WI38 (cell line): ENCODE results near the gene ISM2.

ENCODE experiments used
- H3K4me3 ChIP-seq: 2 replicates; pipeline ENCODE4 v1.5.1; 2011; ENCODE audit warnings: low read depth, mild to moderate bottlenecking, control low read depth, low read length
- TF ChIP-seq, protein P1 (sequence below): IDR thresholded peaks from 2 replicates; pipeline ENCODE4 v1.5.1; 2012; ENCODE audit warnings: low read depth, mild to moderate bottlenecking, control low read depth, low read length

ISM2 gene

DNA sequence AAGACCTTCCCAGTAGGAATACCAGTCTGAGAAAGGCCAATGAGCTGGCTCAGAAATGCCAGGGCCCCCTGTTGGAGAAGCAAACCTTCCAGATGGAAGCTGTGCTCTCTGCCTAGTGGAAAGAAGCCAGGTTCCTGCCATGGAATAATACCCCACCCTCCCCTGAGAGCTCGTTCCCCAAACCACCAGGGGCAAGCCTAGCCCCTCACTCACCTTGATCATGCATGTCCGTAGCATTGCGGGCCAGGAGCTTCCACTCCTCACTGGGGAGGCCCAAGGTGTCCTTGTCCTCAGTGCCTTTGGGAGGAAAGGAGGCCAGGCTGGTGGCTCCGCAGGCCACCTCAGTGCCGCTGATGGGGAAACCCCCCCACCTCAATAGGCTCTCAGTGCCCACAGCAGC lies 20.6 kb downstream of the ISM2 start:
- H3K4me3 ChIP-seq, result no peak overlapping the region
- TF ChIP-seq, protein P1, sequence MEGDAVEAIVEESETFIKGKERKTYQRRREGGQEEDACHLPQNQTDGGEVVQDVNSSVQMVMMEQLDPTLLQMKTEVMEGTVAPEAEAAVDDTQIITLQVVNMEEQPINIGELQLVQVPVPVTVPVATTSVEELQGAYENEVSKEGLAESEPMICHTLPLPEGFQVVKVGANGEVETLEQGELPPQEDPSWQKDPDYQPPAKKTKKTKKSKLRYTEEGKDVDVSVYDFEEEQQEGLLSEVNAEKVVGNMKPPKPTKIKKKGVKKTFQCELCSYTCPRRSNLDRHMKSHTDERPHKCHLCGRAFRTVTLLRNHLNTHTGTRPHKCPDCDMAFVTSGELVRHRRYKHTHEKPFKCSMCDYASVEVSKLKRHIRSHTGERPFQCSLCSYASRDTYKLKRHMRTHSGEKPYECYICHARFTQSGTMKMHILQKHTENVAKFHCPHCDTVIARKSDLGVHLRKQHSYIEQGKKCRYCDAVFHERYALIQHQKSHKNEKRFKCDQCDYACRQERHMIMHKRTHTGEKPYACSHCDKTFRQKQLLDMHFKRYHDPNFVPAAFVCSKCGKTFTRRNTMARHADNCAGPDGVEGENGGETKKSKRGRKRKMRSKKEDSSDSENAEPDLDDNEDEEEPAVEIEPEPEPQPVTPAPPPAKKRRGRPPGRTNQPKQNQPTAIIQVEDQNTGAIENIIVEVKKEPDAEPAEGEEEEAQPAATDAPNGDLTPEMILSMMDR, result no peak

GRCh38 chr14:77475432-77476115 lies 23.0 kb downstream of the ISM2 start:
- H3K4me3 ChIP-seq, result no peak overlapping the region
- TF ChIP-seq, protein P1, result no peak

- TF ChIP-seq, protein P1, result no peak
- H3K4me3 ChIP-seq, result no peak overlapping the region
Observed at GRCh38 chr14:77474479-77475177, 24.0 kb downstream of the ISM2 start.

- TF ChIP-seq, protein P1, result no peak
- no peak overlapping the region for H3K4me3 ChIP-seq
Observed at GRCh38 chr14:77473921-77474320, 24.7 kb downstream of the ISM2 start.

- H3K4me3 ChIP-seq, result no peak overlapping the region
- TF ChIP-seq, protein P1, result no peak
Observed at GRCh38 chr14:77470224-77470870, 28.3 kb downstream of the ISM2 start.

GRCh38 chr14:77469539-77469938 lies 29.1 kb downstream of the ISM2 start:
- H3K4me3 ChIP-seq, result no peak overlapping the region
- TF ChIP-seq, protein P1, result no peak

DNA sequence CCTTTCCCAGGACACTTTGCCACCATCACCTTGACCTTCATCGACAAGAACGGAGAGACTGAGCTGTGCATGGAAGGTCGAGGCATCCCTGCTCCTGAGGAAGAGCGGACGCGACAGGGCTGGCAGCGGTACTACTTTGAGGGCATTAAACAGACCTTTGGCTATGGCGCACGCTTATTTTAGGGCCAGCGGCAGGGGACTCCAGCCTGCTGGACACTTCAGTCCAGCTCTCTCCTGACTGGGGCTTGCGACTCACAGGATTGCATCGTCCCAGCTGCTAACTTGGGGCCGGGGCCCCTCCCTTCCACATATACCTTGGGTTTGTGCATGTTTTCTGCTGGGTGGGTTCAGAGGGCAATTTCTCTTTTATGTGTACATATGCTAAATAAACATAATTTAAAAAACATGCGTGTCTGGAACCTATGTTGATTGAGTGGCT lies 29.5 kb downstream of the ISM2 start:
- TF ChIP-seq, protein P1, result no peak

More for the DNA sequence above, 29.5 kb downstream of the ISM2 start:
- H3K4me3 ChIP-seq, result no peak overlapping the region
